ENCODE measurements around the gene RPL14.

The RPL14 gene

GRCh38 chr3:40497288-40497687, 40.1 kb downstream of the RPL14 start:
- no peaks in the 10 kb centered on the region for H3K9me3 ChIP-seq (ENCODE audit: insufficient read depth, low read depth, low read length)
- H3K4me3 ChIP-seq (ENCODE audit: low read length), result no peak overlapping the region
- no peak overlapping the region for H3K9ac ChIP-seq (ENCODE audit: low read depth, low read length)
- 0 out of 2 replicates have a peak, but pooled peaks cover 2% of the 10 kb centered on the region for H3K4me1 ChIP-seq (ENCODE audit: insufficient read depth, low read length)
- no peaks in the 10 kb centered on the region for H3K27me3 ChIP-seq (ENCODE audit: insufficient read depth, low read length)
- no peaks in the 10 kb centered on the region for H3K36me3 ChIP-seq (ENCODE audit: insufficient read depth, low read depth, low read length)
- no peak overlapping the region for H3K27ac ChIP-seq (ENCODE audit: low read length)

GRCh38 chr3:40499952-40500351, 42.8 kb downstream of the RPL14 start:
- H3K9ac ChIP-seq (ENCODE audit: low read depth, low read length), result no peak overlapping the region
- no peaks in the 10 kb centered on the region for H3K9me3 ChIP-seq (ENCODE audit: insufficient read depth, low read depth, low read length)
- H3K27ac ChIP-seq (ENCODE audit: low read length), result no peak overlapping the region
- H3K4me1 ChIP-seq (ENCODE audit: insufficient read depth, low read length), result no peaks in the 10 kb centered on the region
- H3K4me3 ChIP-seq (ENCODE audit: low read length), result no peak overlapping the region
- no peaks in the 10 kb centered on the region for H3K27me3 ChIP-seq (ENCODE audit: insufficient read depth, low read length)
- no peaks in the 10 kb centered on the region for H3K36me3 ChIP-seq (ENCODE audit: insufficient read depth, low read depth, low read length)

- H3K27me3 ChIP-seq (ENCODE audit: insufficient read depth, low read length), result no peaks in the 10 kb centered on the region
- no peak overlapping the region for H3K9ac ChIP-seq (ENCODE audit: low read depth, low read length)
- no peaks in the 10 kb centered on the region for H3K9me3 ChIP-seq (ENCODE audit: insufficient read depth, low read depth, low read length)
- H3K4me1 ChIP-seq (ENCODE audit: insufficient read depth, low read length), result 0 out of 2 replicates have a peak, but pooled peaks cover 4% of the 10 kb centered on the region
- no peaks in the 10 kb centered on the region for H3K36me3 ChIP-seq (ENCODE audit: insufficient read depth, low read depth, low read length)
- H3K4me3 ChIP-seq (ENCODE audit: low read length), result no peak overlapping the region
- no peak overlapping the region for H3K27ac ChIP-seq (ENCODE audit: low read length)
Measured at GRCh38 chr3:40502034-40502433, 44.9 kb downstream of the RPL14 start.

GRCh38 chr3:40504636-40505430, 47.7 kb downstream of the RPL14 start:
- Histone ChIP-seq H3K27ac (ENCODE audit: low read length) (no peak overlapping the region), H3K4me3 (ENCODE audit: low read length) (peak overlapping the region; percentile 95), H3K9me3 (ENCODE audit: insufficient read depth, low read depth, low read length) (no peaks in the 10 kb centered on the region), H3K27me3 (ENCODE audit: insufficient read depth, low read length) (no peaks in the 10 kb centered on the region), H3K36me3 (ENCODE audit: insufficient read depth, low read depth, low read length) (peaks cover 14% of the 10 kb centered on the region; the same call in 1 of the 2 replicates), H3K4me1 (ENCODE audit: insufficient read depth, low read length) (0 out of 2 replicates have a peak, but pooled peaks cover 4% of the 10 kb centered on the region), H3K9ac (ENCODE audit: low read depth, low read length) (peak overlapping the region; percentile 91; the same call in 1 of the 2 replicates)

- no peaks in the 10 kb centered on the region for H3K9me3 ChIP-seq (ENCODE audit: insufficient read depth, low read depth, low read length)
- H3K27me3 ChIP-seq (ENCODE audit: insufficient read depth, low read length), result no peaks in the 10 kb centered on the region
- H3K4me1 ChIP-seq (ENCODE audit: insufficient read depth, low read length), result 0 out of 2 replicates have a peak, but pooled peaks cover 4% of the 10 kb centered on the region
- peaks cover 24% of the 10 kb centered on the region; the same call in 1 of the 2 replicates for H3K36me3 ChIP-seq (ENCODE audit: insufficient read depth, low read depth, low read length)
- H3K4me3 ChIP-seq (ENCODE audit: low read length), result peak within 1 kb of the TSS; percentile 95
- no peak within 1 kb of the TSS for H3K27ac ChIP-seq (ENCODE audit: low read length)
- peak within 1 kb of the TSS; percentile 91 for H3K9ac ChIP-seq (ENCODE audit: low read depth, low read length)
Measured at GRCh38 chr3:40505599-40506462, 48.7 kb downstream of the RPL14 start, which contains the start of gene ZNF620. TSS of gene ZNF620 (plus strand) at chr3:40506039. CDS start at chr3:40506353, 314 bp downstream.

- Histone ChIP-seq H3K27ac (ENCODE audit: low read length) (no peak overlapping the region), H3K4me3 (ENCODE audit: low read length) (no peak overlapping the region), H3K9me3 (ENCODE audit: insufficient read depth, low read depth, low read length) (no peaks in the 10 kb centered on the region), H3K36me3 (ENCODE audit: insufficient read depth, low read depth, low read length) (peaks cover 66% of the 10 kb centered on the region), H3K4me1 (ENCODE audit: insufficient read depth, low read length) (0 out of 2 replicates have a peak, but pooled peaks cover 4% of the 10 kb centered on the region), H3K9ac (ENCODE audit: low read depth, low read length) (no peak overlapping the region), H3K27me3 (ENCODE audit: insufficient read depth, low read length) (no peaks in the 10 kb centered on the region)
Measured at GRCh38 chr3:40511031-40511718, 54.0 kb downstream of the RPL14 start.

GRCh38 chr3:40516201-40516600, 59.1 kb downstream of the RPL14 start:
- no peak overlapping the region for H3K4me3 ChIP-seq (ENCODE audit: low read length)

GRCh38 chr3:40518067-40518466, 60.9 kb downstream of the RPL14 start:
- no peak overlapping the region for H3K9ac ChIP-seq (ENCODE audit: low read depth, low read length)
- no peaks in the 10 kb centered on the region for H3K27me3 ChIP-seq (ENCODE audit: insufficient read depth, low read length)
- H3K4me3 ChIP-seq (ENCODE audit: low read length), result no peak overlapping the region
- H3K4me1 ChIP-seq (ENCODE audit: insufficient read depth, low read length), result no peaks in the 10 kb centered on the region
- H3K36me3 ChIP-seq (ENCODE audit: insufficient read depth, low read depth, low read length), result peaks cover 44% of the 10 kb centered on the region
- H3K27ac ChIP-seq (ENCODE audit: low read length), result no peak overlapping the region
- H3K9me3 ChIP-seq (ENCODE audit: insufficient read depth, low read depth, low read length), result no peaks in the 10 kb centered on the region

More at GRCh38 chr3:40516201-40516600, 59.1 kb downstream of the RPL14 start:
- no peak overlapping the region for H3K27ac ChIP-seq (ENCODE audit: low read length)
- no peaks in the 10 kb centered on the region for H3K4me1 ChIP-seq (ENCODE audit: insufficient read depth, low read length)
- no peaks in the 10 kb centered on the region for H3K9me3 ChIP-seq (ENCODE audit: insufficient read depth, low read depth, low read length)
- H3K27me3 ChIP-seq (ENCODE audit: insufficient read depth, low read length), result no peaks in the 10 kb centered on the region
- peaks cover 60% of the 10 kb centered on the region for H3K36me3 ChIP-seq (ENCODE audit: insufficient read depth, low read depth, low read length)
- H3K9ac ChIP-seq (ENCODE audit: low read depth, low read length), result no peak overlapping the region
